ENCODE data around the gene STX12.
"Not testable (repeated sequence)": the region's sequence is repeated elsewhere in the genome, so short reads cannot be mapped to it uniquely, and the experiment has no call there.

The STX12 gene

GRCh38 chr1:27776276-27776675, 3.3 kb downstream of the STX12 start:
- not testable (repeated sequence) for DNase-seq (ENCODE audit: low read depth); H3K27me3 ChIP-seq (replicated peaks; ENCODE audit: control insufficient read depth, insufficient read depth, low read length); H3K9me3 ChIP-seq (ENCODE audit: control insufficient read depth, low read length); H3K4me3 ChIP-seq (ENCODE audit: low read length); H3K9ac ChIP-seq (ENCODE audit: low read length)
- peaks cover 15% of the 10 kb centered on the region for H3K36me3 ChIP-seq (ENCODE audit: control insufficient read depth, insufficient read depth, low read length, severe bottlenecking)
- H3K4me1 ChIP-seq (ENCODE audit: control insufficient read depth, insufficient read depth, low read length), result peaks cover 45% of the 10 kb centered on the region

- Histone ChIP-seq H3K9me3 (ENCODE audit: control insufficient read depth, low read length) (no peaks in the 10 kb centered on the region), H3K4me3 (ENCODE audit: low read length) (no peak overlapping the region), H3K27me3 (replicated peaks; ENCODE audit: control insufficient read depth, insufficient read depth, low read length) (no peaks in the 10 kb centered on the region), H3K9ac (ENCODE audit: low read length) (no peak overlapping the region), H3K36me3 (ENCODE audit: control insufficient read depth, insufficient read depth, low read length, severe bottlenecking) (peaks cover 18% of the 10 kb centered on the region), H3K4me1 (ENCODE audit: control insufficient read depth, insufficient read depth, low read length) (peaks cover 49% of the 10 kb centered on the region)
- DNase-seq (ENCODE audit: low read depth), result no peak
Measured at GRCh38 chr1:27778056-27778455, 5.0 kb downstream of the STX12 start.

- Histone ChIP-seq H3K4me1 (ENCODE audit: control insufficient read depth, insufficient read depth, low read length) (peaks cover 55% of the 10 kb centered on the region), H3K27me3 (replicated peaks; ENCODE audit: control insufficient read depth, insufficient read depth, low read length) (no peaks in the 10 kb centered on the region), H3K36me3 (ENCODE audit: control insufficient read depth, insufficient read depth, low read length, severe bottlenecking) (peaks cover 18% of the 10 kb centered on the region), H3K9ac (ENCODE audit: low read length) (no peak overlapping the region), H3K4me3 (ENCODE audit: low read length) (no peak overlapping the region), H3K9me3 (ENCODE audit: control insufficient read depth, low read length) (no peaks in the 10 kb centered on the region)
- DNase-seq (ENCODE audit: low read depth), result no peak
Measured at GRCh38 chr1:27779122-27779521, 6.1 kb downstream of the STX12 start.

- Histone ChIP-seq H3K4me3 (ENCODE audit: low read length) (no peak overlapping the region), H3K27me3 (replicated peaks; ENCODE audit: control insufficient read depth, insufficient read depth, low read length) (no peaks in the 10 kb centered on the region), H3K9me3 (ENCODE audit: control insufficient read depth, low read length) (no peaks in the 10 kb centered on the region), H3K4me1 (ENCODE audit: control insufficient read depth, insufficient read depth, low read length) (peaks cover 43% of the 10 kb centered on the region), H3K9ac (ENCODE audit: low read length) (no peak overlapping the region), H3K36me3 (ENCODE audit: control insufficient read depth, insufficient read depth, low read length, severe bottlenecking) (peaks cover 7% of the 10 kb centered on the region)
- no peak for DNase-seq (ENCODE audit: low read depth)
Measured at GRCh38 chr1:27782950-27783349, 9.9 kb downstream of the STX12 start.

GRCh38 chr1:27784700-27785099, 11.7 kb downstream of the STX12 start:
- Histone ChIP-seq H3K9ac (ENCODE audit: low read length) (no peak overlapping the region), H3K4me1 (ENCODE audit: control insufficient read depth, insufficient read depth, low read length) (peaks cover 49% of the 10 kb centered on the region), H3K9me3 (ENCODE audit: control insufficient read depth, low read length) (no peaks in the 10 kb centered on the region), H3K27me3 (replicated peaks; ENCODE audit: control insufficient read depth, insufficient read depth, low read length) (no peaks in the 10 kb centered on the region), H3K36me3 (ENCODE audit: control insufficient read depth, insufficient read depth, low read length, severe bottlenecking) (peaks cover 10% of the 10 kb centered on the region), H3K4me3 (ENCODE audit: low read length) (no peak overlapping the region)
- DNase-seq (ENCODE audit: low read depth), result no peak

- Histone ChIP-seq H3K4me1 (ENCODE audit: control insufficient read depth, insufficient read depth, low read length) (peaks cover 54% of the 10 kb centered on the region), H3K27me3 (replicated peaks; ENCODE audit: control insufficient read depth, insufficient read depth, low read length) (no peaks in the 10 kb centered on the region), H3K36me3 (ENCODE audit: control insufficient read depth, insufficient read depth, low read length, severe bottlenecking) (peaks cover 15% of the 10 kb centered on the region), H3K4me3 (ENCODE audit: low read length) (no peak overlapping the region), H3K9me3 (ENCODE audit: control insufficient read depth, low read length) (no peaks in the 10 kb centered on the region), H3K9ac (ENCODE audit: low read length) (no peak overlapping the region)
- DNase-seq (ENCODE audit: low read depth), result peak; percentile 32
Measured at GRCh38 chr1:27785781-27786455, 12.9 kb downstream of the STX12 start.

GRCh38 chr1:27787895-27788294, 14.9 kb downstream of the STX12 start:
- H3K27me3 ChIP-seq (replicated peaks; ENCODE audit: control insufficient read depth, insufficient read depth, low read length), result no peaks in the 10 kb centered on the region
- H3K36me3 ChIP-seq (ENCODE audit: control insufficient read depth, insufficient read depth, low read length, severe bottlenecking), result peaks cover 23% of the 10 kb centered on the region
- H3K4me1 ChIP-seq (ENCODE audit: control insufficient read depth, insufficient read depth, low read length), result peaks cover 55% of the 10 kb centered on the region
- H3K4me3 ChIP-seq (ENCODE audit: low read length), result peak overlapping the region; percentile 31
- no peaks in the 10 kb centered on the region for H3K9me3 ChIP-seq (ENCODE audit: control insufficient read depth, low read length)
- DNase-seq (ENCODE audit: low read depth), result peak; percentile 87
- peak overlapping the region; percentile 30 for H3K9ac ChIP-seq (ENCODE audit: low read length)

GRCh38 chr1:27789540-27790041, 16.6 kb downstream of the STX12 start:
- H3K9ac ChIP-seq (ENCODE audit: low read length), result peak overlapping the region; percentile 22
- H3K4me3 ChIP-seq (ENCODE audit: low read length), result no peak overlapping the region
- H3K9me3 ChIP-seq (ENCODE audit: control insufficient read depth, low read length), result no peaks in the 10 kb centered on the region
- peaks cover 39% of the 10 kb centered on the region for H3K36me3 ChIP-seq (ENCODE audit: control insufficient read depth, insufficient read depth, low read length, severe bottlenecking)
- H3K27me3 ChIP-seq (replicated peaks; ENCODE audit: control insufficient read depth, insufficient read depth, low read length), result no peaks in the 10 kb centered on the region
- no peak for DNase-seq (ENCODE audit: low read depth)
- H3K4me1 ChIP-seq (ENCODE audit: control insufficient read depth, insufficient read depth, low read length), result peaks cover 46% of the 10 kb centered on the region

GRCh38 chr1:27790270-27790669, 17.3 kb downstream of the STX12 start:
- H3K9me3 ChIP-seq (ENCODE audit: control insufficient read depth, low read length); H3K27me3 ChIP-seq (replicated peaks; ENCODE audit: control insufficient read depth, insufficient read depth, low read length); H3K9ac ChIP-seq (ENCODE audit: low read length); DNase-seq (ENCODE audit: low read depth); H3K4me3 ChIP-seq (ENCODE audit: low read length): not testable (repeated sequence)
- Histone ChIP-seq H3K36me3 (ENCODE audit: control insufficient read depth, insufficient read depth, low read length, severe bottlenecking) (peaks cover 45% of the 10 kb centered on the region), H3K4me1 (ENCODE audit: control insufficient read depth, insufficient read depth, low read length) (peaks cover 46% of the 10 kb centered on the region)

GRCh38 chr1:27795601-27796000, 22.6 kb downstream of the STX12 start:
- Histone ChIP-seq H3K27me3 (replicated peaks; ENCODE audit: control insufficient read depth, insufficient read depth, low read length) (no peaks in the 10 kb centered on the region), H3K9me3 (ENCODE audit: control insufficient read depth, low read length) (no peaks in the 10 kb centered on the region), H3K36me3 (ENCODE audit: control insufficient read depth, insufficient read depth, low read length, severe bottlenecking) (peaks cover 82% of the 10 kb centered on the region), H3K4me3 (ENCODE audit: low read length) (no peak overlapping the region), H3K9ac (ENCODE audit: low read length) (no peak overlapping the region), H3K4me1 (ENCODE audit: control insufficient read depth, insufficient read depth, low read length) (peaks cover 10% of the 10 kb centered on the region)
- no peak for DNase-seq (ENCODE audit: low read depth)

- no peak overlapping the region for H3K9ac ChIP-seq (ENCODE audit: low read length)
- H3K4me3 ChIP-seq (ENCODE audit: low read length), result no peak overlapping the region
- H3K9me3 ChIP-seq (ENCODE audit: control insufficient read depth, low read length), result no peaks in the 10 kb centered on the region
- DNase-seq (ENCODE audit: low read depth), result no peak
- H3K4me1 ChIP-seq (ENCODE audit: control insufficient read depth, insufficient read depth, low read length), result peaks cover 5% of the 10 kb centered on the region
- no peaks in the 10 kb centered on the region for H3K27me3 ChIP-seq (replicated peaks; ENCODE audit: control insufficient read depth, insufficient read depth, low read length)
- H3K36me3 ChIP-seq (ENCODE audit: control insufficient read depth, insufficient read depth, low read length, severe bottlenecking), result peaks cover 78% of the 10 kb centered on the region
Measured at GRCh38 chr1:27804791-27805190, 31.8 kb downstream of the STX12 start.

GRCh38 chr1:27806758-27807157, 33.7 kb downstream of the STX12 start:
- Histone ChIP-seq H3K36me3 (ENCODE audit: control insufficient read depth, insufficient read depth, low read length, severe bottlenecking) (peaks cover 71% of the 10 kb centered on the region), H3K9ac (ENCODE audit: low read length) (no peak overlapping the region), H3K27me3 (replicated peaks; ENCODE audit: control insufficient read depth, insufficient read depth, low read length) (no peaks in the 10 kb centered on the region), H3K4me1 (ENCODE audit: control insufficient read depth, insufficient read depth, low read length) (peaks cover 5% of the 10 kb centered on the region), H3K4me3 (ENCODE audit: low read length) (no peak overlapping the region), H3K9me3 (ENCODE audit: control insufficient read depth, low read length) (no peaks in the 10 kb centered on the region)
- no peak for DNase-seq (ENCODE audit: low read depth)

Data from adipocyte (in vitro differentiated cells).